ENCODE measurements around the gene SPANXD. TPM values are rescaled to one million over a fixed set of nuclear protein-coding genes. Genes with fewer than 3 reads are reported as not detected.

SPANXD gene
- total RNA-seq, 2 donors from 2014 or later, result not detected

DNA sequence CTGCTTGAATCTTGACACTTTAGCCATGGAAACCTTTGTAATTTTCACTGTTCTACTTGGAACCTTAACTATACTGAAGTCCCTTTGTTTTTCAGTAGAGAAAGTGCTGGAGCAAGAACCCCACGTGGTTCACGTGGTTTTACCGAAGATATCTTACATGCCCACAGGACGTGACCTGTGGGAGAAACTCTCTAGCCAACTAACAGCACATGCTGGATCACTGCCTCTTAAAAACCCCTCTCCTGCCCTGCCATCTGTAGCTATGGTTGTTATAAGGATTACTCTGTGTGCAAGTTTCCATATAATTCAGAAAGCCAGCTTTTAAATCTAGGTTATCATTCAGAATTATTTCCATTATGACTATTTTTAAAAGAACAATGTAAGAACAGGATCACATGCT is 30.2 kb downstream of the SPANXD start:
- H3K9me3 Mint-ChIP-seq, result peaks cover 34% of the 10 kb centered on the region
- TF ChIP-seq, protein P1, sequence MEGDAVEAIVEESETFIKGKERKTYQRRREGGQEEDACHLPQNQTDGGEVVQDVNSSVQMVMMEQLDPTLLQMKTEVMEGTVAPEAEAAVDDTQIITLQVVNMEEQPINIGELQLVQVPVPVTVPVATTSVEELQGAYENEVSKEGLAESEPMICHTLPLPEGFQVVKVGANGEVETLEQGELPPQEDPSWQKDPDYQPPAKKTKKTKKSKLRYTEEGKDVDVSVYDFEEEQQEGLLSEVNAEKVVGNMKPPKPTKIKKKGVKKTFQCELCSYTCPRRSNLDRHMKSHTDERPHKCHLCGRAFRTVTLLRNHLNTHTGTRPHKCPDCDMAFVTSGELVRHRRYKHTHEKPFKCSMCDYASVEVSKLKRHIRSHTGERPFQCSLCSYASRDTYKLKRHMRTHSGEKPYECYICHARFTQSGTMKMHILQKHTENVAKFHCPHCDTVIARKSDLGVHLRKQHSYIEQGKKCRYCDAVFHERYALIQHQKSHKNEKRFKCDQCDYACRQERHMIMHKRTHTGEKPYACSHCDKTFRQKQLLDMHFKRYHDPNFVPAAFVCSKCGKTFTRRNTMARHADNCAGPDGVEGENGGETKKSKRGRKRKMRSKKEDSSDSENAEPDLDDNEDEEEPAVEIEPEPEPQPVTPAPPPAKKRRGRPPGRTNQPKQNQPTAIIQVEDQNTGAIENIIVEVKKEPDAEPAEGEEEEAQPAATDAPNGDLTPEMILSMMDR (conservative IDR thresholded peaks at IDR 0.05), result no peak
- DNase-seq, result no peak
- Histone ChIP-seq H3K36me3 (ENCODE audit: control insufficient read depth, insufficient read depth, low read length) (no peaks in the 10 kb centered on the region), H3K4me3 (ENCODE audit: low read length) (no peak overlapping the region), H3K27ac (ENCODE audit: low read depth, low read length) (no peak overlapping the region), H3K27me3 (ENCODE audit: control insufficient read depth, insufficient read depth, low read length, poor library complexity, severe bottlenecking) (no peaks in the 10 kb centered on the region), H3K4me1 (ENCODE audit: control insufficient read depth, insufficient read depth, low read length) (no peaks in the 10 kb centered on the region), H3K9ac (ENCODE audit: extremely low read depth, low read length, poor library complexity, severe bottlenecking) (no peak overlapping the region), H3K9me3 (ENCODE audit: control insufficient read depth, low read length) (no peaks in the 10 kb centered on the region)
- no peak overlapping the region for H3K27ac Mint-ChIP-seq
- H3K4me1 Mint-ChIP-seq, result no peaks in the 10 kb centered on the region
- no peaks in the 10 kb centered on the region for H3K36me3 Mint-ChIP-seq (ENCODE audit: low read depth)
- H3K4me3 Mint-ChIP-seq, result no peak overlapping the region
- no peaks in the 10 kb centered on the region for H3K27me3 Mint-ChIP-seq (ENCODE audit: insufficient read depth)
- 90% methylated on average over 4 of the region's 4 CpGs; no CpG with 5 or more reads in 1 of the 2 experiments for WGBS, 2 experiments (ENCODE audit: insufficient coverage in 1 of 2, insufficient read length in 1 of 2)

DNA sequence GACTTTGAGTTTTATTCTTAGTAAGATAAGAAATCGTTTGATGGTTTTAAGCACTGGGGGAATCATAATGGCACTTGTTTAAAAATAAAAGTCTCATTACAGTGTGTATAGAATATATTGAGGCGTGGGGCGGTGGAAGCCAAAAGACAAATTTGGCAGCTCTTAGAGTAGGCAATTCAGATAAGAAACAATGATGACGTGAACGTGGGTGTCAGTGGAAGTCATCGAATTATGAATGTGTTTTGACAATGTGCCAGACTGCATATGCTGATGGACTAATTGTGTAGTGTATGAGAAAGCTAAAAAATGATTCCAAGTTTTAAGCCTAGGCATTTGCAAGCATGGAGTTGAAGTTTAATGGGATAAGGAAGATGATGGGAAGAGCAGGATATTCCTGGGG is 35.8 kb downstream of the SPANXD start:
- Histone ChIP-seq H3K9ac (ENCODE audit: extremely low read depth, low read length, poor library complexity, severe bottlenecking) (no peak overlapping the region), H3K27me3 (ENCODE audit: control insufficient read depth, insufficient read depth, low read length, poor library complexity, severe bottlenecking) (no peaks in the 10 kb centered on the region), H3K9me3 (ENCODE audit: control insufficient read depth, low read length) (no peaks in the 10 kb centered on the region), H3K27ac (ENCODE audit: low read depth, low read length) (no peak overlapping the region), H3K4me1 (ENCODE audit: control insufficient read depth, insufficient read depth, low read length) (no peaks in the 10 kb centered on the region), H3K4me3 (ENCODE audit: low read length) (no peak overlapping the region), H3K36me3 (ENCODE audit: control insufficient read depth, insufficient read depth, low read length) (no peaks in the 10 kb centered on the region)
- no peak overlapping the region for H3K27ac Mint-ChIP-seq
- peaks cover 8% of the 10 kb centered on the region for H3K9me3 Mint-ChIP-seq
- H3K4me1 Mint-ChIP-seq, result no peaks in the 10 kb centered on the region
- TF ChIP-seq, protein P1 (conservative IDR thresholded peaks at IDR 0.05), result no peak
- 93 to 100% methylated on average over 2 to 6 of the region's 6 CpGs for WGBS, 2 experiments (ENCODE audit: insufficient coverage in 1 of 2, insufficient read length in 1 of 2)
- DNase-seq, result no peak
- no peaks in the 10 kb centered on the region for H3K36me3 Mint-ChIP-seq (ENCODE audit: low read depth)
- H3K27me3 Mint-ChIP-seq (ENCODE audit: insufficient read depth), result no peaks in the 10 kb centered on the region
- no peak overlapping the region for H3K4me3 Mint-ChIP-seq

DNA sequence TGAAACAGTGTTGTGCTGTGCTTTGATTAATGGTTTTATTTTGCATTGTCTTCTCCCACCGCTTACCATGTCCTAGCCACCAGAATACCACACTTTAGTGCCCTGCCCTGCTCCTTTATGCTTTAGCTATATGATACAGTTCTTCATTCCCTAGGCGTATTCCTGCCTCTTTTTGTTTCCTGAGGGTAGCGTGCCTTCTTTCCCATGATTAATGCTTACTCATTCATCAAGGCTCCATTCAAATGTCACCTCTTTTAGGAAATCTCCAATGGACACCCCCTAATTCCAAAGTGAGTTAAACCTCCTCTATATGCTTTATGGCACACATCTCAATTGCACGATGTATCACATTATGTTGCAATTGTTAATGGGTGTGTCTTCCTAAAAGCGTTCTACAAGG is 46.3 kb downstream of the SPANXD start:
- Mint-ChIP-seq H3K27ac (no peak overlapping the region), H3K9me3 (peaks cover 39% of the 10 kb centered on the region), H3K36me3 (ENCODE audit: low read depth) (no peaks in the 10 kb centered on the region), H3K4me3 (no peak overlapping the region), H3K4me1 (no peaks in the 10 kb centered on the region), H3K27me3 (ENCODE audit: insufficient read depth) (no peaks in the 10 kb centered on the region)
- Histone ChIP-seq H3K9ac (ENCODE audit: extremely low read depth, low read length, poor library complexity, severe bottlenecking) (no peak overlapping the region), H3K27me3 (ENCODE audit: control insufficient read depth, insufficient read depth, low read length, poor library complexity, severe bottlenecking) (no peaks in the 10 kb centered on the region), H3K27ac (ENCODE audit: low read depth, low read length) (no peak overlapping the region), H3K4me3 (ENCODE audit: low read length) (no peak overlapping the region), H3K36me3 (ENCODE audit: control insufficient read depth, insufficient read depth, low read length) (no peaks in the 10 kb centered on the region), H3K4me1 (ENCODE audit: control insufficient read depth, insufficient read depth, low read length) (peaks cover 2% of the 10 kb centered on the region), H3K9me3 (ENCODE audit: control insufficient read depth, low read length) (no peaks in the 10 kb centered on the region)
- WGBS, 2 experiments (ENCODE audit: insufficient coverage in 1 of 2, insufficient read length in 1 of 2), result 85% methylated on average over 3 of the region's 5 CpGs; no CpG with 5 or more reads in 1 of the 2 experiments
- TF ChIP-seq, protein P1 (conservative IDR thresholded peaks at IDR 0.05), result no peak
- no peak for DNase-seq

Other genes starting within 250 kb of the SPANXD start
- gene SPANXA1, start 114.0 kb downstream of the SPANXD start, total RNA-seq, result not detected
- gene SPANXA2, start 109.0 kb downstream of the SPANXD start, total RNA-seq, result not detected
- gene MAGEC3, start 139.6 kb upstream of the SPANXD start, total RNA-seq, result under 1 TPM in 1 of 2 donors, not detected in 1; 0.58 TPM
- gene MAGEC1, start 205.2 kb upstream of the SPANXD start, total RNA-seq, result not detected

All from endodermal cell (in vitro differentiated cells).